Measurements from ENCODE around the gene TSBP1. TPM values are rescaled to one million over a fixed set of nuclear protein-coding genes. Genes with fewer than 3 reads are reported as not detected.
"Not testable (repeated sequence)": the region's sequence is repeated elsewhere in the genome, so short reads cannot be mapped to it uniquely, and the experiment has no call there.

Gene TSBP1
- total RNA-seq, 2 experiments from 2014 or later, result not detected

GRCh38 chr6:32271429-32271828 lies 100.3 kb downstream of the TSBP1 start:
- Mint-ChIP-seq H3K27ac (no peak overlapping the region), H3K27me3 (peaks cover 3% of the 10 kb centered on the region), H3K9me3 (no peaks in the 10 kb centered on the region), H3K4me1 (ENCODE audit: low read depth) (peaks cover 15% of the 10 kb centered on the region), H3K36me3 (ENCODE audit: low read depth) (no peaks in the 10 kb centered on the region), H3K4me3 (no peak overlapping the region)
- ChIA-PET CTCF (interaction anchor here (0.6 to 1.3 kb wide), 3 partner anchors 16 to 36 kb away, joined by 3 read pairs; no protein-coding TSS in a partner anchor), POLR2A (interaction anchor here (0.6 to 1.0 kb wide), 2 partner anchors 49 to 127 kb away, joined by 3 to 4 read pairs; no protein-coding TSS in a partner anchor)
- TF ChIP-seq CTCF (IDR thresholded peaks at IDR 0.05), result no peak
- DNase-seq, result no peak
- ATAC-seq, result no peak
- intact Hi-C loops (cut with micrococcal nuclease), result no loop called here

- H3K27me3 Mint-ChIP-seq; H3K36me3 Mint-ChIP-seq (ENCODE audit: low read depth); intact Hi-C loops (cut with micrococcal nuclease); H3K27ac Mint-ChIP-seq; POLR2A ChIA-PET; ATAC-seq; H3K9me3 Mint-ChIP-seq; DNase-seq; H3K4me3 Mint-ChIP-seq: not testable (repeated sequence)
- CTCF ChIA-PET, result interaction anchor here (2.5 kb wide), 1 partner anchor 14 kb away, joined by 9 read pairs; no protein-coding TSS in a partner anchor
- H3K4me1 Mint-ChIP-seq (ENCODE audit: low read depth), result peaks cover 11% of the 10 kb centered on the region
Observed at GRCh38 chr6:32268459-32268858, 103.2 kb downstream of the TSBP1 start.

- ChIA-PET CTCF (interaction anchor here (2.5 kb wide), 1 partner anchor 12 kb away, joined by 9 read pairs; no protein-coding TSS in a partner anchor), POLR2A (no interaction called here)
- H3K4me1 Mint-ChIP-seq (ENCODE audit: low read depth), result peaks cover 10% of the 10 kb centered on the region
- H3K4me3 Mint-ChIP-seq, result no peak overlapping the region
- intact Hi-C loops (cut with micrococcal nuclease), result no loop called here
- DNase-seq, result no peak
- no peak for ATAC-seq
- peaks cover 3% of the 10 kb centered on the region for H3K27me3 Mint-ChIP-seq
- TF ChIP-seq CTCF (IDR thresholded peaks at IDR 0.05), result no peak
- no peaks in the 10 kb centered on the region for H3K9me3 Mint-ChIP-seq
- H3K27ac Mint-ChIP-seq, result no peak overlapping the region
- H3K36me3 Mint-ChIP-seq (ENCODE audit: low read depth), result no peaks in the 10 kb centered on the region
Observed at GRCh38 chr6:32267035-32267434, 104.7 kb downstream of the TSBP1 start.

- CTCF ChIA-PET, result interaction anchor here (1.2 to 4.4 kb wide), 2 partner anchors 11 kb away, joined by 4 to 25 read pairs; no protein-coding TSS in a partner anchor
- H3K9me3 Mint-ChIP-seq; H3K36me3 Mint-ChIP-seq (ENCODE audit: low read depth); H3K4me3 Mint-ChIP-seq; H3K27me3 Mint-ChIP-seq; ATAC-seq; H3K27ac Mint-ChIP-seq; POLR2A ChIA-PET; DNase-seq; intact Hi-C loops (cut with micrococcal nuclease): not testable (repeated sequence)
- peaks cover 17% of the 10 kb centered on the region for H3K4me1 Mint-ChIP-seq (ENCODE audit: low read depth)
Observed at GRCh38 chr6:32257262-32257661, 114.4 kb downstream of the TSBP1 start.

GRCh38 chr6:32255199-32256153 lies 116.2 kb downstream of the TSBP1 start:
- Mint-ChIP-seq H3K27me3 (peaks cover 3% of the 10 kb centered on the region), H3K9me3 (no peaks in the 10 kb centered on the region), H3K4me1 (ENCODE audit: low read depth) (peaks cover 23% of the 10 kb centered on the region), H3K36me3 (ENCODE audit: low read depth) (no peaks in the 10 kb centered on the region), H3K4me3 (peak overlapping the region; percentile 9), H3K27ac (peak overlapping the region; percentile 60)
- peak; percentile 70 for TF ChIP-seq CTCF (IDR thresholded peaks at IDR 0.05)
- ATAC-seq, result peak; percentile 85
- POLR2A ChIA-PET, result interaction anchor here (0.6 kb wide), 1 partner anchor 33 kb away, joined by 5 read pairs; no protein-coding TSS in a partner anchor
- peak; percentile 75 for DNase-seq
- intact Hi-C loops (cut with micrococcal nuclease), result no loop called here
- CTCF ChIA-PET, result interaction anchor here (0.8 to 4.4 kb wide), 10 partner anchors 9 to 167 kb away, joined by 3 to 25 read pairs (median 3); no protein-coding TSS in a partner anchor

Data from activated CD8-positive, alpha-beta T cell treated with anti-CD3 and anti-CD28 coated beads for 36 hours (primary cell).